Bronchus fibroblast of lung (primary cell): ENCODE data around the gene SPTAN1. TPM values are rescaled to one million over a fixed set of nuclear protein-coding genes. Genes with fewer than 3 reads are reported as not detected.

Experiments used
- total RNA-seq: library from RNA; depleted of rRNA; stranded (reverse); fragments of >200 nt; gene quantifications from 2 replicates; pipeline ENCODE4 v1.2.3, GENCODE V29; 2015

SPTAN1 gene
- total RNA-seq = 115 and 117 TPM in 2 replicates

DNA sequence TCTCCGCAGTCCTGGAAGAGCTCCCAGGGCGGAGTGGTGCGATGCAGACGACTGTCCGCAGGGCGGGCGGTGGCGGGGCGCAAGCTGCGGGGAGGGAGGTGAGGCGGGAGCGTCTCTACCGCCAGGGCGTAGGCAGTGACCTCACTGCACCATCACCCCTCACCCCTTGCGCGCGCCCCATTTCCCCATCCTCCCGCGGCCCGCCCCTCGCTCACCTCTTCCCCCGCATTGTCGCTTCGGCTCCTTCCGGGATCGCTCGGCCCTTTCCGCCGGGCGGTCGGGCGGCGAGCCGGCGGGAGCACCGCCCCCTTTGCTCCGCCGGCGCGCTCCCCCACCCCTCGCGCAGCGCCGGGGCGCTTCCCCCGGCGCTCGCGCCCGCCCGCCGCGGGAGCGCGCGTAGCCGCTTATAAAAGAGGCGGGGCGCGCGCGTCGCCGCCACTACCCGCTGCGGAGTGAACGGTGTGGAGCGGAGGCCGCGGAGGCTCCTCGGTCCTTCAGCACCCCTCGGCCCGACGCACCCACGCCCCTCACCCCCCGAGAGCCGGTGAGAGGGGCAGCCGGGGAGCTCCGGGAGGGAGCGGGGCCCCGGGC, at the start of gene SPTAN1:
SPTAN1 (plus strand) TSS at position 435 of the 591 bp plus-strand sequence. CDS start 14,154 bp downstream, outside the sequence.

GRCh38 chr9:128504485-128505413, 47.6 kb upstream of the SPTAN1 start, which contains the start of gene GLE1:
GLE1 (plus strand) TSS chr9:128504719; CDS start chr9:128504806, 87 bp downstream.

GRCh38 chr9:128656416-128657343, 104.3 kb downstream of the SPTAN1 start, which contains the start of gene DYNC2I2:
DYNC2I2 (minus strand) TSS chr9:128656847; CDS start chr9:128656726, 121 bp downstream.

Other genes with a start within 250 kb of the SPTAN1 start
- gene TRUB2, start 230.1 kb upstream of the SPTAN1 start, total RNA-seq = 11.1 and 15.5 TPM in 2 replicates
- gene COQ4, start 229.7 kb upstream of the SPTAN1 start, total RNA-seq = 48.3 and 53.5 TPM in 2 replicates
- gene SLC27A4, start 212.1 kb upstream of the SPTAN1 start, total RNA-seq = 20.7 and 21.1 TPM in 2 replicates
- 43.3 and 45.6 TPM in 2 replicates for gene URM1, start 181.2 kb upstream of the SPTAN1 start, total RNA-seq
- gene CERCAM, start 131.7 kb upstream of the SPTAN1 start, total RNA-seq = 58.6 and 63.5 TPM in 2 replicates
- gene ODF2, start 96.6 kb upstream of the SPTAN1 start, total RNA-seq = 41.8 and 44.0 TPM in 2 replicates
- gene GLE1, start 47.9 kb upstream of the SPTAN1 start, total RNA-seq = 28.1 TPM in 2 replicates
- 112 and 122 TPM in 2 replicates for gene DYNC2I2, start 104.3 kb downstream of the SPTAN1 start, total RNA-seq
- gene SET, start 136.6 kb downstream of the SPTAN1 start, total RNA-seq = 270 and 352 TPM in 2 replicates
- gene PKN3, start 149.9 kb downstream of the SPTAN1 start, total RNA-seq = 10.3 and 10.4 TPM in 2 replicates
- gene ZDHHC12, start 171.5 kb downstream of the SPTAN1 start, total RNA-seq = 87.3 and 88.4 TPM in 2 replicates
- gene ZER1, start 219.3 kb downstream of the SPTAN1 start, total RNA-seq = 25.9 and 31.6 TPM in 2 replicates
- 10.8 and 12.3 TPM in 2 replicates for gene TBC1D13, start 234.7 kb downstream of the SPTAN1 start, total RNA-seq